HG02623 (cell line): Measurements from ENCODE around the gene LANCL2.

Source experiments
- ATAC-seq: cut with Tn5 transposase; IDR thresholded peaks from one replicate; pipeline ENCODE4 v1.9.1; 2021; ENCODE audit warnings: moderate library complexity; ENCODE audit not compliant: unreplicated experiment

Gene LANCL2

DNA sequence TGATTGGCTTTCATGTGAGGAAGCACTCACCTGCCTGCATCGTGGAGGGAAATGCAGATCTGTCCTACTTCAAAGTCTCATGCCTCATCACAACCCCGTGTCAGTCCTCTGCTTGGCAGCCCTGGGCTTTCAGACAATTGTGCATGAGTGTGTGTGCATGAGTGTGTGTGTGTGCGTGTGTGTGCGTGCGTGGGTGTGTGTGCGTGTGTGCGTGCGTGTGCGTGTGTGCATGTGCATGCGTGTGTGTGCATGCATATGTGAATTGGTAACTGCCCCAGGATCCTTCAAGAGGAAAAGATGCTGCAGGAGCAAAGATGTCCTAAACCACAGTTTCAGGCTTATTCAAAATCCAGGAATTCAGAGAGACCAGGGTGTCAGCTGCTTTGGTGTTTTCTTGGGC, 71.3 kb downstream of the LANCL2 start:
- ATAC-seq, result no peak

DNA sequence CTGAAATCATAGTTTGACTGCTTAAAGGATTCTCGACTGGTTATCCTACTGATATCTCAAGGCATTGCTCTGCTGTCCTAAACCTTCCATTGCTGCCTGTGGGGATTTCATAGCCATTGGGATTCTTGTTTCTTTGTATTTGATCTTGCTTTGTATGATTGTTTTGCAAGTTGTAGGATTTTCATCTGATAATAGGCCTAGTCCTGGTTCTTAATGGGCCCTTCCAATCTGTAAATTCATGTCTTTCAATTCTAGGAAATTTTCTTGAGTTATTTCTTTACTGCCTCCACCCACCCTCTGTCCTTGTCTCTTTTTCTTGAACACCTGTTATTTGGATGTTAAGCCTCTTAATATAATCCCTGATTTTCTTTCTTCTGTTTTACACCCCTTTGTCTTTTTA, 72.2 kb downstream of the LANCL2 start:
- ATAC-seq, result no peak

DNA sequence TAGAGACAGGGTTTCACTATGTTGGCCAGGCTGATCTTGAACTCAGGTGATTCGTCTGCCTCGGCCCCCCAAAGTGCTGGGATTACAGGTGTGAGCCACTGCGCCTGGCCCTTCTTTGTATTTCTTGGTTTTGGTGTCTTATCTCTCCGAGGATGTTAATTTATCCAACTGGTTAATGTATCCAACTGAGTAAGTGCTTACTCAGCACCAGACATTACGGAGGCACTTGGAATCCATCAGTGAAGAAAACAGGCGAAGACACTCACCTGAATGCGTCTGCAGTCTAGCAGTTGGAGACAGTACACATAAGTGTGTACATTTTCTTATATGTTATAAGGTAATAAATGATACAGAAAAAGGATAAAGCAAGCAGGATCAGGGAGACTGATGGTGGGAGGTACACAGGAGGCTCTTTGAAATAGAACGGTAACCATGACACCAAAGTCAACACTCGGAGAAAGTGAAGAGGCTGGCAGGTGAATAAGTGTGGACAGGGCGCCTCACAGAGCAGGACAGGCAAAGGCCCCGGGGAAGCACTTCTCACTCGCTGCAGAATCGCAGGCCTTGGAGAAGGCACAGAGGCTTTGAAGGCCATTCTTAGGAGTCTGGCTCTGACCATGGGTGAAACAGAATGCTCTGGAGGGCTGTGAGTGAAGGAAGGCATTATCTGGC, 73.1 kb downstream of the LANCL2 start:
- ATAC-seq, result no peak

DNA sequence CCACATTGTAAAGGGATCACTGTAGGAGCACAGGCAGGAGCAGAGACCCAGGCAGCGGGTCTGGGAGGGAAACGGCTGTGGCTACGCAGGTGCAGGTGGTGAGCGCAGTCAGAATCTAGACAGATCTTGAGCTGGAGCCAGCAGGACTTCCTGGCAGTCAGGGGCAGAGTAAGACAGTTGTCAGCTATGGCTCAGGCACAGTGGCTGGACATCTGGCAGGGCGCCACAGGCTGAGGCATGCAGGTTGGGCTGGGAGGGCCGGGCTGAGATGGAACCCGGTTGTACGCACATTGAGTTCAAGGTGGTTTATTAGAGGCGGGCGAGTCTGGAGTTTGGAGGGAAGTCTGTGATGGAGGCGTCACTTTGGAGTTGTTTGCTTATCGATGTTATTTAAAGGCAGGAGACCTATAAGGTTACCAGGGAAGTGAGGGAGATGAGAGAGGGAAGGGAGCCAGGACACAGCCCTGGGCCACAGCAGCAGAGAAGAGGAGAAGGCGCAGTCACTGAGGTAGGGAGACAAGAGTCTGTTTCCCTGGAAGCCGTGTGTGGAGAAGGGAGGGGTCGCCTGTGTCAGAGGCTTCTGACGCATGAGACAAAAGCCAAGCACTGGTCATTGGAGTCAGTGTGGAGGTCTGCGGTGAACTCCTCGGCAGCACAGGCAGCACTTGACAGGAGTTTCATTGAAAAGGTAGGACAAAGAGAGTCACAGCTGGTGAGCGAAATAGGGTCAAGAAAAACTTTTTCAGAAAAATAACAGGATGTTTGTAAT, 73.8 kb downstream of the LANCL2 start:
- no peak for ATAC-seq

DNA sequence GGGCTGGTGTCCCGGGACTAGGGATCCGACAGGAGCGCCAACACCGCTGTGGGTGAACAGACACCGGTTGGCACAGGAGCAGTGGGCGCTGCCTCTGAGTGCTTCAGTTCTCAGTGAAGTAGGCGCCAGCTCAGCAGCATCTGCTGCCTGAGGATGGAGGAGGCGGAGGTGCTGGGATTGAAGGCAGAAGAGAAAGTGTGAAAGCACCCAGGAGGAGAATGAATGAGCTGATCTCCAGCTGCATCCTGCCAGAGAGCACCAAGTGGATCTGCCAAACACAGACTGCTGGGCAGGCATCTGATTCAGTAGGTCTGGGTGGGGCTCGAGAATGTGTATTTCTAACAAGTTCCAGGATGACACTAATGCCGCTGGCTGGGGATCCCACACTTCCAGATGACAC, 74.5 kb downstream of the LANCL2 start:
- ATAC-seq, result no peak

DNA sequence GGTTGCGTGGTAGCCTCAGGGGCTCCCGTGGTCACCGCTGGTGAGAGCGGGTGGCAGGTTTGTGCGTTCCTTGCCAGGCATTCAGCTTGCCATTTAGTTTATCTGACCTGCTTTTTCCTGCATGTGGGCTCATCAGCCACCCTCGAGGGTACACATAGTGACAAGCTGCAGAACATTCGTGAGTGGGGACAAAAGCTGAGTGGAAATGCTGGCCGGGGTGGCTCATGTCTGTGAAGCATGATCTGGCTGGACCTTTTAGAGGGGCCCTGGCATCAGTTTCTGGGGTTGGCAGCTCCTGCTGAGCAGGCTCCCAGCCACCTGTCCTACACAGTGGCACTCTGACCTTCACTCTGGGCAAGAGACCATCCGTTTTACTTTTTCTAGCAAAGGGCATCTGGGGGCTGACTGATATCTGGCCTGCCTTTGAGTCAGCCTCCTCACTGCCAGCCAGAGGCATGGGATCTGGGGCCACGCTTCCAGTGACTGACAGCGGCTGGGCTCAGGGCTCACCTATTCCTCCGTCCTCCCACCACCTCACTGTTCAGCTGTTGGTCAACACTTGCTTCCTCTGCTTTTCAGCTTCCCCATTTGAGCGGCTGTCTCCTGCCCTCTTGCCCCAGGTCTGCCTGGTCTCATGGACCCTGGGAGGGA, 75.0 kb downstream of the LANCL2 start:
- ATAC-seq, result no peak

DNA sequence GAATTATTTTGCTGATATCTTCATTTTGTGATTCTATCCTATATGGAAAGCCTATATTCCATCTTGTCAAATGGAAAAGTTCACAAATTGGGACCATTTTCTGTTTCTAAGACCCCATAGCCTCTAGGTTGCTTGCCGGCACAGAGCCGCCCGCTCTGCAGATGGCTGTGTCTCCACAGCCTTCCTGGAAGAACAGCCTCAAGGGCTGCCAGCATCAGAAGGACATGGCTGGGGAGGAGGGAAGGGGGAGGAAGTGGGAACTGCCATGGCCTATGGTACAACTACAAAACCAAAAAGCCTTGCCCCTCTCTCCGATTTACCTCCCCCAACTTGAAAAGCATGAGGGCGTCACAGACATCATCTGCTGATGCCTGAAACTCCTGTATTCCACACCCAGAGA, 75.9 kb downstream of the LANCL2 start:
- no peak for ATAC-seq

DNA sequence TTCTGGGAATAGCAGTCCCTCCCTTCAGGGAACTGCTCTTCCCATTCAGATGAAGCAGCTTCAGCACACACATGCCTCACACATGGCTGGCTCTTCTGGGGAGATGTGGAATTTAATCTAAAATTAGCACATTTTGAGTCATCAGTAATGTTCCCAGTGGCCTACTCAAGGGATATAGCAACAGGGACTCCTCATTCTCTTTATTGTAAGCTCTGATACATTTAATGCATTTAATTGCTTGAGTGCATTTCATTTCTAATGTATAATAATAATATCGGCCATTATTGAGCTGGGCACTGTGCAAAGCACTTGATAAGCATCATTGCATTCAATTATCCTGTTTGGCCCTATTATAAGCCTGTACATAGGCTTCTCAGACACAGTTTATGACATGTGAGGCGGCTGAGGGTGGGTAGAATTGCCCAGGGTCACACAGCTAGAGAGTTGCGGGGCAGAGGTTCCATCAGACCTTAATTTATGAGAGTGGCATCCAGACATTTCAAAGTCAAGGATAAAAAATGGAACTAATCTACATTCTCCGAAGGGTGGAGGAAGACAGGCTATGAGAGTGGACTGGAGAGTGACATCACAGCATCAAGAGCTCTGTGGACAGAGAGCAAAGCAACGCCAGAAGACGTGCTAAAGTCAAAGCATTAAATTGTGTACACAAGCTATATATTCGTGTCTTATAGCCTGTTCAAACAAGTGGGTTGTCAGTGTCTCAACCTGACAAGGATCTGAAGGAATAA, 76.8 kb downstream of the LANCL2 start:
- ATAC-seq, result no peak

DNA sequence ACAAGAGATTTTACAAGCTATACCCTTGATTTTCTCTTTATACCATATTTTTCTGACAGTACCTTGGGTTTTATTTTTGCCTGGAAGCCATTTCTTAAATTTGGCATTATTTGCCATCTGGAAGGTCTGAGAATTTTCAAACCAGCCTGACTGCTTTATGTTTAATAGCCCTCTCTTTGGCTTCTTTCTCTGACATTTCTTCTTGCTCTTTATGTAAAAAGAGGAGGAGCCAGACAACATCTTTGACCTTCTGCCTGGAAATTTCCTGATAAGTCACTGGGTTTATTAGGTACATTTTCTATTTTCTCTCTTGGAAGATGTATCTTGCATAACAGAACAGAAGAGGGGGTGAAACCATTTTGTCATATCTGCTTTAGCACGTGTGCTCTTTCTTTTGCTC, 79.6 kb downstream of the LANCL2 start:
- ATAC-seq, result no peak

DNA sequence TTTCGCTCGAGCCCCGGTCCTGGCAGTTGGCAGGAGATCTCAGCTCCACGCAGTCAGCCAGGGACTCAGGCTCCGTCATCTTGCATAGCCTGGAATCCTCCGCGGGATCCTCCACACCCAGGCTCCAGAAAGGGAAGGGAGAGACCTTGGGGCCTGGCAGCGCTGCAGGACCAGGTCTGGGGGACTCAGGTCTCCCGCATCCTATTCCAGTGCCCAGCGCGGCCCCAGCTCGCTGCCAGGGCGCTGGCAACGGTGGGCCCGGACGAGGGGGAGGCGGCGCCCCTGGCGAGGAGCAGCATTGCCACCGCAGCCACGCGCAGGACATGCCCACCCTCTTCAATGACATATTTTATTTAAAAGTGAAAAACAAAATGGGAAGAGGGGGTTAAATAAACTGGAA, 83.4 kb downstream of the LANCL2 start:
- no peak for ATAC-seq

DNA sequence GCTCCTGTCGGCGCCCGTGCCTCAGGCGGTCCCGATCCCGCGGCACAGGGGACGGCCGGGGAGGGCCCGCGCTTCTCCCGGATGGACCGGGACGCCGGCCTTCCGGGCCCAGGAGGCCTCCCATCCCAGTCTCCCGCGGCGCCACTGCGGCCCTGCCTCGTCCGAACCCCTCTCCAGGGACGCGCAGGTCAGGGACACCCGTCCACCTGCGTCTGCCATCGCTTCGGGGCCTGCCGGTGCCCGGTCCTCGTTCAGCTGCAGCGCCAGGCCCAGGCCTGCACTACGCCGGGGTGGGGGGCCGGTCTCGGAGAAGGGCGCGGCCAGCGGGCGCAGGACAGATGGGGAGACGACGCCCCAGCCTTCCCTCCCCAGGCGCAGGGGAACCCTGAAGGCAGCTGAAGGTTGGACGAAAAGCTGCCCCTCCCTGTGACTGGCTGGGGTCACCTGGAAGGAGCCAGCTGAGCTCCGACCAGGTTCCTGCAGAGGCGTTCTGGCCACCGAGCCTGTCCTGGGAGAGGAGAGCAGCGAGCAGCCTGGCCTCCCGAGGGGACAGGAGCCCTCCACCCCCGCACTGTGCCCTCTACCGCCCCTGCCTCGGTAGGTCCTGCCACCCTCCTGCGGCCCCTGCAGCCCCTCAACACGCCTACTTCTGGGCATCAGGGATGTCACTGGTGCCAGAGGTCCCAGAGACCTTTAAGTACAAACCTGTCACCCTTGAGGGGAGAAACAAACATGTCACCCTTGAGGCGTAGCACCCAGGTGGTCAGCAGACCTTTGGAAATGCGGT, 84.3 kb downstream of the LANCL2 start:
- no peak for ATAC-seq

DNA sequence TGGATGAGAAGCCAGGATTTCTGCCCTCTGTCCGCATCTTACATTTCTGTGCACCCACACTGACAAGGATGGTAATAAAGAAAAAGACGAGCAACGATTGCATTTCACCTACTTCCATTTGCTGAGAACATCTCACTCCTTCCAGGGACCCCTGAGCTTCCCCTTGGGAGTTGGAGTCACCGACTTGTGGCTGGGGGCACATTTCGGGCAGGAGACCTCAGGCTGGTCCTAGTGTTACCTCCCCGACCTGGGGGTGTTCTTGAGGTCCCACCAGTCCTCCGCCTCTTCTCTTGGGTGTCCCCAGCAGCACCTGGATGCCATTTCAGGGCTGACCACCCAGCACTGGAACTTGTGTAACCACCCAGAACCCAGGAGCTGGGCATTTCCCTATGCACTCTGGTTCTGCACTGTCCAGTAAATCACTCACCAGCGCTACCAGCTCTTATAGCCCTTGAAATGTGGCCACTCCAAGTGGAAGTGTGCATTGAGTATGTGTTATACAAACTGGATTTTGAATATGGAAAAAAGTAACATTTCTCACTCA, 84.9 kb downstream of the LANCL2 start:
- no peak for ATAC-seq

DNA sequence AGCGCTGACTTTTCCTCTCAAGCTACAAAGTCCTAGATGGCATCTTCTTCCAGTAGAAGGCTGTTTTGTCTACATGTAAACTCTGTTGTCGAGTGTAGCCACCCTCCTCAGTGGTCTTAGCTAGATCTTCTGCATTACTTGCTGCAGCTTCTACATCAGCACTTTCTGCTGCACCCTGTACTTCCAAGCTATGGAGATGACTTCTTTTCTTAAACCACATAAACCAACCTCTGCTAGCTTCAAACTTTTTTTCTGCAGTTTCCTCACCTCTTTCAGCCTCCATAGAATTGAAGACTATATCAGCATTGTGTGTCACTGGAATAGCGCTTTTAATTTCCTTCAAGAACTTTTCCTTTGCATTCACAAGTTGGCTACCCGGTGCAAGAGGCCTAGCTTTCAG, 87.8 kb downstream of the LANCL2 start:
- ATAC-seq, result no peak

DNA sequence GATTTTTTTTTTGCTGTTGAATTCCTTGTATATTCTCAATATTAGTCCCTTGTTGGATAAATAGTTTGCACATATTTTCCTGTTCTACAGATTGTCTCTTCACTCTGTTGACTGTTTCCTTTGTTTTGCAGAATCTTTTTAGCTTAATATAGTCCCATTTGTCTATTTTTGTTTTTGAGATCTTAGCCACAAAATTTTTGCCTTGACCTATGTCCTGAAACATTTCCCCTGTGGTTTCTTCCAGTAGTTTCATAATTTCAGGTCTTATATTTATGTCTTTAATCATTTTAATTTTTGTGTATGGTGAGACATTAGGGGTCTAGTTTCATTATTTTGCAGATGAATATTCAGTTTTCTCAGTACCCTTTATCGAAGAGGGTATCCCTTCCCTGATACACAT, 92.7 kb downstream of the LANCL2 start:
- ATAC-seq, result no peak

DNA sequence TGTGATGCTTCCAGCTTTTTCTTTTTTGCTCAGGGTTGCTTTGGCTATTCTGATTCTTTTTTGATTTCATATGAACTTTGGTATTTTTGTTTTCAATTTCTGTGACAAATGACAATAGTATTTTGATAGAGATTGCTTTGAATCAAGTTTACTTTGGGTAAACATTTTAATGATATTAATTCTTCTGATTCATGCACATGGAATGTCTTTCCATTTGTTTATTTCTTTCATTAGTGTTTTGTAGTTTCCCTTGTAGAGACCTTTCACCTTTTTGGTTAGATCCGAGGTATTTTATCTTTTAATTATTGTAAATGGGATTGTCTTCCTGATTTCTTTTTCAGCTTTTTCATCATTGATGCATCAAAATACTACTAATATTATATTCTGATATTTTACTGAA, 93.2 kb downstream of the LANCL2 start:
- no peak for ATAC-seq

DNA sequence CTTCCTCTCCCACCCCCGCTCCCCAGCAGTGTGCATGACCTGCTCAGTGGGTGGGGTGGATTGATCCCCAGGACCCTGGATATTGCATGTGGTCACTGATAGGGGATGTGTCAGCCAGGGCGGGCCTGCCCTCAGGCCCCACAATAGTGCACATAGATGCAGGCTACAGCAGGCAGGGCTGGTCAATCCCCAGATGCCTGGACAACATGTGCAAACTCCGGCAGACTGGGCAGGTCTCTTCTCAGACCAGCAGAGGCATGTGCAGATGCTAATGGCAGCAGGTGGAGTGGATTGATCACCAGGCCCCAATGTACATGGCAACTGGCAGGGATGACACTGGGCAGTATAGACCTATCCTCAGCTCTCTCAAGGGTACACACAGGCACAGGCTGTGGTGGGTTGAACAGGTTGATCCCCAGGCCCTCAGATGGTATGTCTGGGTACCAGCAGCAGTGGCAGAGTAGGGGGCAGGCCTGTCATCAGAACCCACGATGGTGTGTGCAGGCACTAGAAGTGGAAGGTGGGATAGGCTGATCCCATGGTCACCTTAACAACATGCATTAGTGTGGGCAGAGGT, 98.6 kb downstream of the LANCL2 start:
- ATAC-seq, result no peak

DNA sequence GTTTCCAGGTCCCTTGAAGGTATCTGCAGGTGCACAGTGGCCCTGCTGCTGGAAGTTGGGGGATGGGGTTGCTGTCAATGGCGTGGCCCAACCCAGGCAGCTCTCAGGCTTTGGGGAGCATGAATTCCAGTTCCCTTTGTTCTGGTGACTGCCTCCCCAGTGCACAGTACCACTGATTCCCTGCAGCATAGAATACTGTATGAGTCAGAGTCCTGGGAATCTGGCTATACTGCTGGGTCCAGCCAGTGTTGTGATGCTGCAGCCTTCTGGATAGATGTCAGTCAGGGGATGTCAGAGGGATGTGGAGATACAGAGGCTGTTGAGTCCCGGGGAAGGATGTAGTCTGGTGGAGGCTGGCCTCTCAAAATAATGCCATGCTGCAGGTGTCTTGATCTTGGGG, 99.3 kb downstream of the LANCL2 start:
- ATAC-seq, result no peak

DNA sequence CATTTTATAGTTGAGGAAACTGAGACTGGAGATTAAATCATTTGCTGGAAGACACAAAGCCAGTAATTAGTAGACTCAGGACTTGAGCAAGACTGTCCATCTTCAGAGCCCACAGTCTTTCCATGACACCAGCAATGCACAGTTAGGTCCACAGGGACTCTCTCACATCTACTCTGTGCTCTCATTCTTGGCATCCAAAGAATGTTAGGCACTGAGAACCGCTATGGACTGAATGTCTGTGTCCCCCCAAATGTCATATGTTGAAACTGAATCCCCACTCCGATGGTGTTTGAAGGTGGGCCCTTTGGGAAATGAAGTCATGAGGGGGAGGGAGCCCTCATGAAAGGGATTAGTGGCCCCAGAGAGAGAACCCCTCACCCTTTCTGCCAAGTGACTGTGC, 100.6 kb downstream of the LANCL2 start:
- ATAC-seq, result no peak

DNA sequence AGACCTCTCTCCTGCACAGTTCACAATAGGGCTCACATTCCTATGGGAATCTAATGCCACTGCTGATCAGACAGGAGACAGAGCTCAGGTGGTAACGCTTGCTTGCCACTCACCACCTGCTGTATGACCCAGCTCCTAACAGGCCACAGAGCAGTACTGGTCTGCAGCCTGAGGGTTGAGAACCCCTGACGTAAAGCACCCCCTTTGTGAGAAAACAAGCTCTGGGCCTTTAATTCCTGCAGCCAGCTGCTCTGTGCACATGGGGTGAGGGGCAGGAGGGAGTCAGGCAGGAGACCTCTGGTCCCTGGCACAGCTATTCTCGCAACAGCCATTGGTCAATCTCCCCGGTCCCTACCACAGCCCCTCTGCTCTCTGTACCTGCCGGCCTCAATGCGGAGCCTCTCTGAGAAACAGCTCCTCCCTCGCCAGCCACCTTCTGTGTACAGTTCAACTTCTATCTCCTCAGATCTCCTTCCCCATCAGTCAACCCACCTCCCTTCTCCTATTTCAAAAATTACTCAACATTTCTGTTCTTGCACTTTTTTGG, 102.0 kb downstream of the LANCL2 start:
- no peak for ATAC-seq

DNA sequence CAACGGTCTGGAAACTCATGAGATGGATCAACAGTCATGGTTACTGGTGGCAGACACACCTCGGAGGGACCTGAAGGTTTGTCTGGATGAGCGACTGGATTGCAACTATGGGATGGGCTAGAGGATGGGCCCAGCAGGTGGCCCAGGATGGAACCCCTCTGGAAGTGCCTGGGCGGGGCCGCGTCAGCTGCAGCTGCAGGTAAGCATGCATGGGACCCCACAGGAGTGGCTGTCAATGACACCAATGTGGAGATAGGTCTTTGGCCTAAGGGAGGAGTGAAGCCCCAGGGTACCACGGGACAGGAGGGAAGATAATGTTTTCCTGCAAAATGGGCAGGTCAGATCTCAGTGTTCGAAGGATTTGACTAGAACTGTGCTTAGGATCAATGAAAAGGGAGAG, 103.4 kb downstream of the LANCL2 start:
- no peak for ATAC-seq
